ENCODE data around the gene ABCB11.
"Not testable (repeated sequence)": the region's sequence is repeated elsewhere in the genome, so short reads cannot be mapped to it uniquely, and the experiment has no call there.

ABCB11 gene

DNA sequence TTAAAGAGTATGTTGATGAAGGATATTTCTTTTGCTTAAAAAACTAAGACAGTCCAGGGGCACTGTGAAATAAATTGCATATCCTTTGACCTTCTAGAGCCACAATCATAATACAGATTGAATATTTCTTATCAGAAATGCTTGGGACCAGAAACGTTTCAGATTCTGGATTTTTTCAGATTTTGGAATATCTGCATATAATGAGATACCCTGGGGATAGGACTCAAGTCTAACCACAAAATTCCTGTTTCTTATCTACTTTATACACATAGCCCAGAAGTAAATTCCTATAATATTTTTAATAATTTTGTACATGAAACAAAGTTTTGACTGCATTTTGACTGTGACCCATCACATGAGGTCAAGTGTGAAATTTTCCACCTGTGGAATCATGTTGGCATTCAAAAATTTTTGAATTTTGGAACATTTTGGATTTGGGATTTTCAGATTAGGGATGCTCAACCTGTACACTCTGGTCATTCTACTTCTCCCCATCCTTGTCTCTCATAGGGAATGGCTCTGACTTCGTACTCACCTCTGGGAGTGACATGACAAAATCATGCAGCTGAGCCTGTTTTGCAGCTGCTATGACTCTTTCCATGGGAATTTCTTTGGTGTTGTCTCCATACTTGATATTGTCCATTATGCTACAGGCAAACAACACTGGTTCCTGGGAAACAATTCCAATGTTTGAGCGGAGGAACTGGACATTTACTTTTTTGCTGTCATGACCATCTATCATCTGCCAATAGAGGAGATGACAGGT lies 104.3 kb downstream of the ABCB11 start:
- no peak for DNase-seq

DNA sequence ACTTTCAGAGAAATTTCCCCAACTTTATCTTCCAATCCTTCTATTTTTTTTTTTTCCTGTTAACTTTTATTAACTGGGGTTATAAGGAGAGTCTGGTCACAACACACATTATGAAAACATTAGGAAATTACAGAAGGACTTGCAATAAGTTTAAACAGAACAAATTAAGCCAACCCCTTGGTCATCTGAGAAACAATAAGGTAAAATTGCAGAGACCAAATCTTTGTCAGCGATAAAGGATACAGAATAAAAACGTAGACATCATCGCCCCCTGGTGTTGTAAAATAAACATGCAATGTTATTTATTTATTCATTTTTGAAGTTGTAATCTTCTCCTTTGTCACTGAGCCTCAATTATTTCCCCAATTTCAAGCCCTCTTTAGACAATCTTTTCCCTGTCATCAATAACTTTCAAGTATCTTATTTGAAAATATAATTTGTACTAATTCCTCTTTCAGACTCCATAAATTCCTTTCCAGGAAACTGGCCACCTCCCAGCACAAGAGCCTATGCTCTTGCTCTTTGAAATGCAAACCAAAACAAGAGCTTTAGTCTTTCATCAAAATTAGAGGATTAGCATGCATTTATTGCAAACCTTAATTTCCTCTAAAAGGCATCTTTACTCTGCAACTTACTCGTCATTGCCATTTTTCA lies 110.5 kb downstream of the ABCB11 start:
- no peak for DNase-seq

- DNase-seq, result no peak
Measured at GRCh38 chr2:168916331-168916675, 114.8 kb downstream of the ABCB11 start.

DNA sequence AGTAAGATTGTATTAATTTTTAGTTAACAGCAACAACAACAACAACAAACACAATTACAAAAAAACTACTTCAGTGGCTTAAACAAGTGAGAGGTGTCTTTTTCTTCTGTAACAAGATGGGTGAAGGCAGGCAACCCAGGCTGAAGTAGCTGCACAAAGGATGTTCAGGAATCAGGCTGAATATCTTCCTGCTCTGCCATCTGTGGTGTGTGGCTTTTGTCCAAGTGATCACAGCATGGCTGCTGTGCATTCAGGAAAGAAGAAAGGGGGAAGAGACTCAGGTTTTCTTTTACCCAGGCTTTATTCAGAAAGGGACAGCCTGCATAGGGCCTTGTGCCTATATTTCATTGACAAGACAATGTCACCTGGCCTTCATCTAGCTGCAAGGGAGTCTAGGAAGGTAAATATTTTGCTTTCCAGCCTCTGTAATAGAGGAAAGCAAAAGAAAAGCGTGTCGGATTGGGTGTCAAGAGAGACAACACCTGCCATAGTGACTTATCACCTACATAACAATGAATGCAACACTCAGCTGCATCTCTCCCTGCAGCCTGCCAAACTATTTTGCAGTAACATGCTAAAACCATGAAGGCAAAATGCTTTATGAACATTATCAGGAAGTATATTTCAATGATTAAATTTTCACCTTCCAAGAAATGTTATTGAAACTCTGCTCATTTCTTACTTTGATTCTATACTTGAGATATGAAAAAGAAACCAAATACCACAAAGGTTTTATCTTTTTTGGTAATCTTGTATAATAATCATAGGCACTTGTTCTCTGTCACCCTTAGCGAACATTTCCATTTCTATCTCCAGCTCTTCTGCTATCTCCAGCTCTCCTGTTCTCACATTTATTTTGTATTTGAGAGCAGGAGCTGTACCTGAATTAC lies 115.4 kb downstream of the ABCB11 start:
- DNase-seq, result no peak

DNA sequence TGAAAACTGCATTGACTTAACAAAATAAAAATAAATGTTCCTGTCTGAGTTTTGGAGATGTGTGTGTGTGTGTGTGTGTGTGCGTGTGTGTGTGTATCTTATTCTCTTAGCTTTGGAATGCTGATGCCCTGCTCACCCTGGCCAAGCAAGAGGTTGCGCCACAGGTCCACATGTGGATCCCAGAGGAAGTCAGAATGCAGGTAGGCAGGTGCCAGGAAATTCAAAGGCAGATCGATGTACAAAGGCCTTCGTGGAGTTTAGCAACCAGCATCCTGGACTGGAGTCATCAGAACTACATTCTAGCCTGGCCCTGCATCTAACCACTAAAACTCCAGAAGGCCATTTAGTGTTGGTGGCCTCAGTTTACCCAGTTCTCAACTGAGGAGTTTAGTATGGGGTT lies 117.6 kb downstream of the ABCB11 start:
- DNase-seq, result no peak

DNA sequence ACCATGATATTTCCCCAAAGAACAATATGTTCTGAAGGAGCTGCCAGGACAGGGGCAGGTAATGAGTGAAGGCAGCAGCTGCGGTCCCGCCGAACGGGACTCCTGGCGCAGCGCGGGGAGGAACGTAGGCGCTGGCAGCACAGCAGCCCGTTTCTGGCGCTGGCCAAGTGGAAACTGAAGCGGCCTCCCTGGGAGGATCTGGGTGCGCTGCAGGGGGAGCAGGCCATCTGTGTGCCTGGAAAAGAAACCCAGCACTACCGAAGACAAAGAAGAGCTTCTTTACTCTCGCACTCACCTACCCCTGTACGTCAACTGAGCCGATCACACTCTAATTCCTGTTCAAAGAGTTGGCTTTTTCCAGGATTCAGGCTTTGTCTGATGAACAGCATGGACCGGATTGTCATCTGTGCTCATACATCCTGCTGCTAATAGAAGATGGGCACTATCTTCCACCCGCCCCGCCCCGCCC lies 118.2 kb downstream of the ABCB11 start:
- no peak for DNase-seq

- no peak for DNase-seq
Measured at GRCh38 chr2:168912466-168912865, 118.7 kb downstream of the ABCB11 start.

GRCh38 chr2:168910330-168910729 lies 120.8 kb downstream of the ABCB11 start:
- DNase-seq, result no peak

- no peak for DNase-seq
Measured at GRCh38 chr2:168907940-168908662, 123.0 kb downstream of the ABCB11 start.

- no peak for DNase-seq
Measured at GRCh38 chr2:168904358-168904757, 126.8 kb downstream of the ABCB11 start.

DNA sequence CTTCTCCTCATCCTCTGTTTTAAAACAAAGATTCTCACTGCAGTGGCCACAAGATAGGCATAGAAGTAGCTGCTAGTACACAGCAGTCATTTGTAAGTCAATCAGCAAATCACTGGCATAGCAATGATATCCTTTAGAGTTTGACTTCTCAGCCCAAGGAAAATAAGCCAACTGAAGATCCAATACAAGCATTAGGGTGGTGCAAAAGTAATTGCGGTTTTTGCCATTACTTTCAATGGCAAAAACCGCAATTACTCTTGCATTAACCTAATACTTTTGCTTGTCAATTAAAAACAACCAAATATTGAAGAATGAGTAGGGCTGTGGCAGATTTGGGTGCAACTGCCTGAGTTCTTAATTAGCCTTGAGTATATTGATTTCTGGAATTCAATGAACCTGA lies 127.2 kb downstream of the ABCB11 start:
- no peak for DNase-seq

- no peak for DNase-seq
Measured at GRCh38 chr2:168901003-168901402, 130.1 kb downstream of the ABCB11 start, which contains the start of gene G6PC2. G6PC2 (plus strand) TSS chr2:168901291; CDS start chr2:168901332, 41 bp downstream.

GRCh38 chr2:168897449-168897848 lies 133.7 kb downstream of the ABCB11 start:
- DNase-seq, result no peak

- no peak for DNase-seq
Measured at GRCh38 chr2:168896783-168897182, 134.3 kb downstream of the ABCB11 start.

GRCh38 chr2:168895771-168896170 lies 135.4 kb downstream of the ABCB11 start:
- no peak for DNase-seq

DNA sequence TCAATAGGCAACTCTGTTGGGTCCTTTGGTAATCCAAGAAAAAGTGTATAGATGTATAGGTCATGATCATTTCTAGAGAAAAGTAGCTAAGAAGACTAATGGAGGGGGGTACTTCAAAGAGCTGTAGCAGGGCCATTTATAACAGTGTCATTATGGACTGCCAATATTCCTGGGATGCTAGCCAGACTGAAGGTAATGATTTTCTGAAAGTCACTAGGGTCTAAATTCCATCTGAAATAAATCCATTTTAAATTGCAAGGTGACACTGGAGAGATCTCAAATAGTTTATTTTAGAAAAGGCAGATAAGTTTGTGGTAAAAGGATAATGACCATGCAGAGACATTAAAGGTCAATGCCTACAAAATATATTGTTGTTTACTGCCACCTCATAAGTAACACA lies 136.4 kb downstream of the ABCB11 start:
- DNase-seq, result no peak

DNA sequence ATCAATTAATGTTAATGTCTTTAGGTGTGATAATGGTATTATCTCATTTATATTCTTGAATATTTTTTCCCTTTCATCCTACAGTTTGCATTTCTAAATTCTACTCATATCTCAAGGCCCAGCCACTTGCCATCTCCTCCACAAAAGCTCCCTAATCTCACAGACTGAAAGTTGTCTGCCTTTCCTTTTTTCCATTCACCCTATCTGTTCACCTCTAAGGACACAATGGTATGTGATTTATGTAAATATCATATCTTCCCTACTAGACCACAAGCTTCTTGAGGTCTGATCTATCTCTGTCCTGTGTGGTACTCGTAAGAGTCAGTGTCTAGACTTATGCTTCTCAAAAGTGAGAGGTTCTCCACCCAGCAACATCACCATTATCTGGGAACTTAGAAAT lies 137.0 kb downstream of the ABCB11 start:
- no peak for DNase-seq

DNA sequence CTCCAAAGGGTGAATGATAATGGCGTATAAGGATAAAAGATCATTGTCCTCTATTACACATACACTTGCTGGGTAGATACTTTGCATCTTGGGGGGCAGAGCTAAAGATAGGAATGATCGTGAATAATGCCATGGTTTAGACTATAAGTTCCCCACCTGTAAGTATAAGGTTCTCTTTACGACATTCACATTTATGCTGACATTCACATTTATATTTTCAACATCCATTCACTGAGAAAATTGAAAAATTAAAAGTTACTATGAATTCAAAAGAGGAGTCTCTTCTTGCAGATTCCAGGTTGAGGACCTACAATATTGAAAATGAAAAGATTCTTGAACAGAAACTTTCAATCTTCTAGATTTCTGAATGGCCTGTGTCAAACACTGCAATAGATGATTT lies 138.8 kb downstream of the ABCB11 start:
- no peak for DNase-seq

DNA sequence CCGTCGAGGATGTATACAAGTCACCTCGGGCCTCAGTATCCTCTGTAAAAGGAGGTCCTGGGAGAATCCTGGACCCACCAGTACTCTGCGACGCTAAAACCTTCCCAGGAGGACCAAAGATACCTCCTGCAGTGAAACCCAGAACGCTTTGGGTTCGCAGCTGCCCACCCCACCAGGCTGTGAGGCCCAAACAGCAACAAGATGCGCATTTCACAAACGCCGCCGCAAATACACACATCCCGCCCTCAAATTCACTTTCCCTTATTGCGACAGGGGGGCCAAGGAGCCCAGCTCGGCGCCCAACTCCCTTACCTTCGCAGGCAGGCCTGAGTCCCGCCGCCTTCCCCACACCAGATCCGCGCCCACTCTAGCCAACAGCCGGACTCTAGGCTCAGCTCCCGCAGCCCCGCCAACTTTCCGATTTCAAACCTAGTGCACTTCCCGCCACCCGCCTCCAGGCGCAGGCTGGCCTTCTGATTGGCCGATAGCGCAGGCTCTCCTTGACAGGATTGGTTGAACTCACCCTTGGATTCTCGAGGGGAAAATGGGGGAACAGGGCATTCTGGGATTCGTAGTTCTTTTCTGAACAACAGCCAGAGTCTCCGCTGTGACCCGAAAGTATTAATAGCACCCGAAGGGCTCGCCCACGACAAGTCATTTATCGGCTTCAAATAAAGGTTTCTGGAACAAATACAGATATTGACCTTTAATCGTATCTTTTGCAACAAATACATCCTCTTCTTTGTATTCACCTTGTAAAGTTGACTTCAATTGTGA lies 140.9 kb downstream of the ABCB11 start, which contains the start of gene SPC25:
Gene SPC25 (minus strand): TSS at position 425 of the 777 bp plus-strand sequence. CDS start 911 bp downstream, outside the sequence.
- peak; percentile 90 to 92 for DNase-seq

DNA sequence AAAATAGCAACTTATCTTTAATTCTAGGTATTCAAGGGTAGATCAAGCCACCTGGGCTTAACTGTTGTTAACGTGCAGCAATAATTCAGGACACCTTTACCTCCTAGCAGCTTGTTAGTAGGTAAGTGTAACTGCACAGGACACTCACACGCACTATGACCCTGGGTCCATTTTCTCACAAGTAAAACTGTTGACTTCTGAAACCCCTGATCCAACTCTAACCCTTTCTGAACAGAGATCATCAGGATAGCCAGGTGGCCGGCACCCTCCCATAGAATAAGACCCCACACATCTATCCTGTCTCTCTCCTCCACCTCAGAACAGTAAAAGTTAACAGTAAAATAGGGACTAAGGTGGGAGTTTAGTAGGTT lies 141.5 kb downstream of the ABCB11 start:
- no peak for DNase-seq

- no peak for DNase-seq
Measured at GRCh38 chr2:168884975-168885374, 146.1 kb downstream of the ABCB11 start.

DNA sequence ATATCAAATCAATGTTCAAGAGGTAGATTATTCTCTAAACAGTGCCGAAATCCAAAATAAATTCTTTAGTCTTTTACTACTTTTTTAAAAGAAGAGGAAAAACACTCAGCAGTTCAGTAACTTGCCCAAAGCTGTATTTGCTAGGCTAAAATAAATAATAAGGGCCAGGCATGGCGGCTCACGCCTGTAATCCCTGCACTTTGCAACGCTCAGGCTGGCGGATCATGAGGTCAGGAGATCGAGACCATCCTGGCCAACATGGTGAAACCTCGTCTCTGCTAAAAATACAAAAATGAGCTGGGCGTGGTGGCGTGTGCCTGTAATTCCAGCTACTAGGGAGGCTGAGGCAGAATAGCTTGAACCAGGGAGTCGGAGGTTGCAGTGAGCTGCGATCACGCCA lies 149.0 kb downstream of the ABCB11 start:
- DNase-seq, result not testable (repeated sequence)

Data from NCI-H1930 (cell line).